Transverse colon (tissue), 3 donors: ENCODE measurements around the gene RELN.
"Not testable (repeated sequence)": the region's sequence is repeated elsewhere in the genome, so short reads cannot be mapped to it uniquely, and the experiment has no call there.

Experiments used
- EP300 ChIP-seq: sonication (generic); formaldehyde crosslinking; IDR thresholded peaks from one replicate; pipeline ENCODE4 v1.6.1; 2017; ENCODE audit warnings: antibody characterized with exemption, low read depth
- POLR2A ChIP-seq: fragments of 450-650 bp; IDR thresholded peaks from one replicate; pipeline ENCODE4 v1.6.1; 2016; ENCODE audit warnings: antibody characterized with exemption, mild to moderate bottlenecking, moderate library complexity
- TF ChIP-seq, protein P1 (sequence below), 5 experiments: fragments of 200-600 bp in 3 of 5; fragments of 450-650 bp in 2 of 5; sonication (generic) in 3 of 5; IDR thresholded peaks; 1 replicate in 2 of 5; 2 replicates in 3 of 5; pipeline ENCODE4 v1.5.1; 2016 to 2017; ENCODE audit warnings: antibody characterized with exemption in 5 of 5, inconsistent platforms in 3 of 5, mild to moderate bottlenecking in 2 of 5, moderate library complexity in 1 of 5

DNA sequence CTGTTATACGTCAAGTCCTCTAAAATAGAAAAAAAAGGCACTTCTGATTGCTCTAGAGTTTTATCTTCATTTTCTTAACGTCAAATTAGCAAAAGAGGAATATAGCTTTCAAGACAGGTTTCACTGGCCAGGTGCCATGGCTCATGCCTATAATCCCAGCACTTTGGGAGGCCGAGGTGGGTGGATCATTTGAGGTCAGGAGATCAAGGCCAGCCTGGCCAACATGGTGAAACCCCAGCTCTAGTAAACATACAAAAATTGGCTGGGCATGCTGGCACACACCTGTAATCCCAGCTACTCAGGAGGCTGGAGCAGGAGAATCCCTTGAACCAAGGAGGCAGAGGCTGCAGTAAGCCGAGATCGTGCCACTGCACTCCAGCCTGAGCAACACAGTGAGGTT lies 173.5 kb downstream of the RELN start:
- not testable (repeated sequence) for TF ChIP-seq EP300, POLR2A
- TF ChIP-seq, protein P1, sequence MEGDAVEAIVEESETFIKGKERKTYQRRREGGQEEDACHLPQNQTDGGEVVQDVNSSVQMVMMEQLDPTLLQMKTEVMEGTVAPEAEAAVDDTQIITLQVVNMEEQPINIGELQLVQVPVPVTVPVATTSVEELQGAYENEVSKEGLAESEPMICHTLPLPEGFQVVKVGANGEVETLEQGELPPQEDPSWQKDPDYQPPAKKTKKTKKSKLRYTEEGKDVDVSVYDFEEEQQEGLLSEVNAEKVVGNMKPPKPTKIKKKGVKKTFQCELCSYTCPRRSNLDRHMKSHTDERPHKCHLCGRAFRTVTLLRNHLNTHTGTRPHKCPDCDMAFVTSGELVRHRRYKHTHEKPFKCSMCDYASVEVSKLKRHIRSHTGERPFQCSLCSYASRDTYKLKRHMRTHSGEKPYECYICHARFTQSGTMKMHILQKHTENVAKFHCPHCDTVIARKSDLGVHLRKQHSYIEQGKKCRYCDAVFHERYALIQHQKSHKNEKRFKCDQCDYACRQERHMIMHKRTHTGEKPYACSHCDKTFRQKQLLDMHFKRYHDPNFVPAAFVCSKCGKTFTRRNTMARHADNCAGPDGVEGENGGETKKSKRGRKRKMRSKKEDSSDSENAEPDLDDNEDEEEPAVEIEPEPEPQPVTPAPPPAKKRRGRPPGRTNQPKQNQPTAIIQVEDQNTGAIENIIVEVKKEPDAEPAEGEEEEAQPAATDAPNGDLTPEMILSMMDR (IDR thresholded peaks at IDR 0.05): not testable (repeated sequence)
